H1 (cell line): ENCODE data around the gene DCAF4. TPM values are rescaled to one million over a fixed set of nuclear protein-coding genes. Genes with fewer than 3 reads are reported as not detected.

ENCODE experiments used
- CTCF ChIA-PET: fragments of 300-600 bp; sonication (Branson Sonifier 250); formaldehyde crosslinking; loops from one replicate; lab custom pipeline; 2021; ENCODE audit not compliant: partially characterized antibody; lab: Charles Lee
- POLR2A ChIA-PET: fragments of 300-600 bp; sonication (Branson Sonifier 250); formaldehyde crosslinking; loops from one replicate; lab custom pipeline; 2021; ENCODE audit warnings: inconsistent platforms; ENCODE audit not compliant: partially characterized antibody; lab: Charles Lee
- DNase-seq, 2 experiments: peaks; one replicate each; pipeline versions ENCODE4 v3.0.0 to v3.0.0-alpha.2; 2010 to 2022; ENCODE audit warnings: low spot score in 2 of 2, low read depth in 1 of 2, mixed read lengths in 1 of 2
- FAIRE-seq: peaks from 2 replicates; lab custom pipeline; 2011; peaks lifted over from hg19 to GRCh38; lab: Jason Lieb, UNC
- H2AFZ ChIP-seq: 2 replicates; pipeline ENCODE4 v1.8.1; 2012; ENCODE audit warnings: low read length, inconsistent platforms
- H2AK5ac ChIP-seq: 2 replicates; pipeline ENCODE4 v1.6.1; 2013; ENCODE audit warnings: low read depth, low read length
- H2BK120ac ChIP-seq: replicated peaks from 2 replicates; pipeline ENCODE3; 2013; ENCODE audit warnings: low read depth, low read length, inconsistent platforms
- H2BK12ac ChIP-seq: 2 replicates; pipeline ENCODE4 v1.6.1; 2013; ENCODE audit warnings: low read depth, low read length
- H2BK15ac ChIP-seq: 2 replicates; pipeline ENCODE4 v1.6.1; 2013; ENCODE audit warnings: low read length
- H2BK20ac ChIP-seq: 2 replicates; pipeline ENCODE4 v1.6.1; 2013; ENCODE audit warnings: low read length
- H2BK5ac ChIP-seq: 2 replicates; pipeline ENCODE4 v1.6.1; 2013; ENCODE audit warnings: low read depth, low read length
- H3K14ac ChIP-seq: 2 replicates; pipeline ENCODE4 v1.6.1; 2013; ENCODE audit warnings: inconsistent platforms; ENCODE audit not compliant: insufficient read length
- H3K18ac ChIP-seq: 2 replicates; pipeline ENCODE4 v1.6.1; 2013; ENCODE audit warnings: low read length; ENCODE audit errors: extremely low read depth
- H3K23ac ChIP-seq: 2 replicates; pipeline ENCODE4 v1.6.1; 2013; ENCODE audit warnings: inconsistent platforms; ENCODE audit not compliant: insufficient read length
- H3K23me2 ChIP-seq: 2 replicates; pipeline ENCODE4 v1.6.1; 2013; ENCODE audit warnings: low read depth, low read length
- H3K27ac ChIP-seq: 2 replicates; pipeline ENCODE4 v1.6.1; 2011; ENCODE audit warnings: low read depth, low read length, inconsistent platforms
- H3K27me3 ChIP-seq, 4 experiments: replicated peaks in 1 of 4; 1 replicate in 1 of 4; 2 replicates in 3 of 4; pipeline versions ENCODE4 v1.6.1 to v1.8.1; 2011 to 2013; ENCODE audit warnings: low read length in 3 of 4, mild to moderate bottlenecking in 3 of 4, inconsistent platforms in 2 of 4, mixed read lengths in 2 of 4, moderate library complexity in 1 of 4; ENCODE audit not compliant: control insufficient read depth in 3 of 4, insufficient read depth in 3 of 4; ENCODE audit errors: extremely low read depth in 1 of 4
- H3K36me3 ChIP-seq, 4 experiments: 2 replicates each; pipeline versions ENCODE4 v1.6.1 to v1.8.1; 2011 to 2013; ENCODE audit warnings: mild to moderate bottlenecking in 4 of 4, low read length in 3 of 4, moderate library complexity in 2 of 4, control low read depth in 1 of 4, inconsistent platforms in 1 of 4; ENCODE audit not compliant: insufficient read depth in 4 of 4, control insufficient read depth in 2 of 4
- H3K4ac ChIP-seq: replicated peaks from 2 replicates; pipeline ENCODE3; 2013; ENCODE audit warnings: low read length, low read depth, mixed read lengths, inconsistent platforms; ENCODE audit not compliant: insufficient read length
- H3K4me1 ChIP-seq, 4 experiments: replicated peaks in 1 of 4; 1 replicate in 1 of 4; 2 replicates in 3 of 4; pipeline versions ENCODE4 v1.6.1 to v1.8.1; 2011 to 2013; ENCODE audit warnings: low read length in 3 of 4, inconsistent platforms in 2 of 4, mixed read lengths in 1 of 4; ENCODE audit not compliant: insufficient read depth in 4 of 4, control insufficient read depth in 3 of 4
- H3K4me2 ChIP-seq, 2 experiments: 2 replicates each; pipeline versions ENCODE4 v1.6.1 to v1.8.1; 2011 to 2013; ENCODE audit warnings: low read depth in 2 of 2, low read length in 2 of 2, control low read depth in 1 of 2, inconsistent platforms in 1 of 2, mild to moderate bottlenecking in 1 of 2; ENCODE audit not compliant: insufficient read depth in 1 of 2
- H3K4me3 ChIP-seq, 4 experiments: fragments of 200-600, 300-600 bp in 1 of 4; sonication (generic), shearing (Covaris generic), sonication (Bioruptor Twin) in 1 of 4; 2 replicates each; pipeline versions ENCODE4 v1.5.1 to v1.8.1; 2011 to 2016; ENCODE audit warnings: low read length in 4 of 4, low read depth in 3 of 4, control low read depth in 2 of 4, inconsistent platforms in 2 of 4, mild to moderate bottlenecking in 2 of 4, mixed read lengths in 1 of 4, moderate library complexity in 1 of 4; ENCODE audit not compliant: insufficient read depth in 2 of 4; ENCODE audit errors: extremely low read depth in 1 of 4
- H3K56ac ChIP-seq: replicated peaks from 2 replicates; pipeline ENCODE3; 2013; ENCODE audit warnings: low read depth, mild to moderate bottlenecking, mixed read lengths, low read length, inconsistent platforms; ENCODE audit not compliant: insufficient read length
- H3K79me1 ChIP-seq: 2 replicates; pipeline ENCODE4 v1.6.1; 2013; ENCODE audit warnings: low read depth, low read length, control low read depth
- H3K79me2 ChIP-seq, 2 experiments: 2 replicates each; pipeline versions ENCODE4 v1.6.1 to v1.8.1; 2012 to 2013; ENCODE audit warnings: low read length in 2 of 2, mild to moderate bottlenecking in 2 of 2, inconsistent platforms in 1 of 2; ENCODE audit not compliant: insufficient read depth in 2 of 2, control insufficient read depth in 1 of 2
- H3K9ac ChIP-seq, 4 experiments: replicated peaks in 1 of 4; 1 replicate in 1 of 4; 2 replicates in 3 of 4; pipeline versions ENCODE4 v1.6.1 to v1.8.1; 2011 to 2013; ENCODE audit warnings: low read depth in 3 of 4, low read length in 3 of 4, control low read depth in 2 of 4, mild to moderate bottlenecking in 2 of 4, moderate library complexity in 2 of 4, inconsistent platforms in 1 of 4; ENCODE audit errors: extremely low read depth in 1 of 4
- H3K9me3 ChIP-seq, 2 experiments: 2 replicates each; pipeline versions ENCODE4 v1.6.1 to v1.8.1; 2012 to 2013; ENCODE audit warnings: mild to moderate bottlenecking in 2 of 2, moderate library complexity in 2 of 2, control low read depth in 1 of 2, inconsistent platforms in 1 of 2, low read depth in 1 of 2, low read length in 1 of 2, mixed read lengths in 1 of 2; ENCODE audit not compliant: insufficient read depth in 2 of 2
- H4K20me1 ChIP-seq, 2 experiments: replicated peaks in 1 of 2; 2 replicates each; pipeline versions ENCODE3 to v1.8.1; 2011 to 2013; ENCODE audit warnings: inconsistent platforms in 2 of 2, low read length in 2 of 2, mild to moderate bottlenecking in 1 of 2; ENCODE audit not compliant: insufficient read depth in 2 of 2, control insufficient read depth in 1 of 2
- H4K5ac ChIP-seq: 2 replicates; pipeline ENCODE4 v1.6.1; 2013; ENCODE audit warnings: low read length, low read depth, mixed read lengths, inconsistent platforms; ENCODE audit not compliant: insufficient read length
- H4K8ac ChIP-seq: 2 replicates; pipeline ENCODE4 v1.8.0; 2013; ENCODE audit warnings: mild to moderate bottlenecking, moderate library complexity, low read length, inconsistent platforms; ENCODE audit not compliant: insufficient read depth; ENCODE audit errors: extremely low read depth
- H4K91ac ChIP-seq: replicated peaks from 2 replicates; pipeline ENCODE3; 2013; ENCODE audit warnings: low read length, mixed read lengths, inconsistent platforms; ENCODE audit not compliant: insufficient read length
- BRCA1 ChIP-seq: IDR thresholded peaks from 2 replicates; pipeline ENCODE4 v1.6.1; 2012; ENCODE audit warnings: low read depth, low read length, improper control_type of control experiment
- CBX5 ChIP-seq: fragments of 300-800, 300-1000 bp; sonication (generic); IDR thresholded peaks from 2 replicates; pipeline ENCODE4 v1.7.1; 2016; ENCODE audit warnings: antibody characterized with exemption, low read length, low read depth
- KDM4A ChIP-seq: IDR thresholded peaks from one replicate; pipeline ENCODE4 v1.7.1; 2012; ENCODE audit warnings: low read depth, mild to moderate bottlenecking, moderate library complexity, low read length, inconsistent platforms; ENCODE audit not compliant: severe bottlenecking
- SIRT6 ChIP-seq: IDR thresholded peaks from one replicate; pipeline ENCODE4 v1.7.1; 2012; ENCODE audit warnings: low read length, inconsistent platforms
- SP2 ChIP-seq: IDR thresholded peaks from 2 replicates; pipeline ENCODE4 v1.6.1; 2012; ENCODE audit warnings: mild to moderate bottlenecking, low read length, inconsistent platforms
- TAF1 ChIP-seq: IDR thresholded peaks from 2 replicates; pipeline ENCODE4 v1.6.1; 2011; ENCODE audit warnings: mild to moderate bottlenecking, low read depth, low read length
- TEAD4 ChIP-seq: IDR thresholded peaks from 2 replicates; pipeline ENCODE4 v1.6.1; 2012; ENCODE audit warnings: low read depth, low read length, inconsistent platforms, mixed read lengths
- WGBS, 2 experiments: shearing (Covaris generic) in 1 of 2; methylation state at CpG; one replicate each; pipeline versions ENCODE4 v1.1.6 to v1.1.7; 2013 to 2015; ENCODE audit warnings: low lambda C conversion rate in 2 of 2, mixed read lengths in 2 of 2, inconsistent platforms in 1 of 2, low coverage in 1 of 2, missing lambda C conversion rate in 1 of 2; ENCODE audit not compliant: insufficient replicate concordance in 2 of 2, insufficient coverage in 1 of 2, insufficient read length in 1 of 2; ENCODE audit errors: extremely low coverage in 1 of 2, missing lambda C conversion rate in 1 of 2; 5-methylcytosine and 5-hydroxymethylcytosine counted together
- polyA plus RNA-seq, 7 experiments: library from polyadenylated mRNA; depleted of rRNA in 3 of 7; stranded (reverse) in 5 of 7; unstranded in 2 of 7; fragments of >200 nt in 5 of 7; fragments of 200-250 nt in 2 of 7; gene quantifications; 1 replicate in 5 of 7; 2 replicates in 1 of 7; 4 replicates in 1 of 7; pipeline versions ENCODE4 v1.2.1 to v1.2.3, GENCODE V29; 2011 to 2013; ENCODE audit warnings: missing spikeins in 2 of 7, mixed read lengths in 2 of 7
- total RNA-seq: library from RNA; stranded (reverse); fragmentation: NEBNext Ultra II Directional; extraction: Animal tissue kit (Norgen Biotek cat#: 25700); gene quantifications from 2 replicates; pipeline ENCODE4 v1.2.1, GENCODE V29; 2021

DCAF4 gene
- total and polyA plus RNA-seq, 2 of the 8 experiments (the other 6 are each of a cell fraction or from before 2014, with no cell fraction given) = 17.0 to 21.1 TPM

GRCh38 chr14:72902801-72903530 is 23.3 kb upstream of the DCAF4 start:
- Histone ChIP-seq H3K9ac (no peak overlapping the region), H3K9me3 (no peaks in the 10 kb centered on the region), H2AK5ac (no peak overlapping the region), H4K20me1 (no peaks in the 10 kb centered on the region), H4K8ac (no peak overlapping the region), H3K4me1 (peaks cover 0 to 8% (median 0%) of the 10 kb centered on the region in 4 experiments; a peak in 3 of 7 replicates), H3K23ac (no peak overlapping the region), H3K4me2 (no peak overlapping the region), H3K36me3 (no peaks in the 10 kb centered on the region), H2BK20ac (no peak overlapping the region), H3K27ac (no peak overlapping the region), H3K4ac (no peak overlapping the region), H3K79me2 (no peaks in the 10 kb centered on the region), H3K14ac (no peak overlapping the region), H2BK5ac (no peak overlapping the region), H4K91ac (no peak overlapping the region), H2BK12ac (no peak overlapping the region), H2BK120ac (no peak overlapping the region), H3K4me3 (no peak overlapping the region), H3K79me1 (no peaks in the 10 kb centered on the region), H3K23me2 (no peaks in the 10 kb centered on the region), H4K5ac (no peak overlapping the region), H3K18ac (no peak overlapping the region), H3K56ac (no peak overlapping the region), H2BK15ac (no peak overlapping the region), H2AFZ (no peak overlapping the region), H3K27me3 (no peaks in the 10 kb centered on the region)
- POLR2A ChIA-PET = interaction anchor here (0.6 kb wide), 1 partner anchor 56 kb away, joined by 4 read pairs; no protein-coding TSS in a partner anchor
- WGBS, 2 experiments = 91% methylated on average over 5 of the region's 5 CpGs; no CpG with 5 or more reads in 1 of the 2 experiments
- TF ChIP-seq SIRT6 (no peak), TAF1 (no peak), BRCA1 (no peak), KDM4A (no peak), SP2 (no peak), TEAD4 (no peak), CBX5 (no peak)
- DNase-seq (no peak), FAIRE-seq (no peak)
- CTCF ChIA-PET = interaction anchor here (0.7 to 5.6 kb wide), 20 partner anchors 9 to 818 kb away, joined by 3 to 113 read pairs (median 4); partner anchors contain the start of gene DPF3
